GM12878 (cell line): ENCODE measurements around the gene NOC2L. TPM values are rescaled to one million over a fixed set of nuclear protein-coding genes. Genes with fewer than 3 reads are reported as not detected.

Source experiments
- ATAC-seq: fragments of 200-7000 bp; cut with Tn5 transposase; 3 replicates; pipeline ENCODE4 v1.9.1; 2020; ENCODE audit warnings: mild to moderate bottlenecking, moderate library complexity
- BruUV-seq: library from RNA; stranded (reverse); fragments of 400-500 nt; replicated peaks from 2 replicates; lab custom pipeline; 2021; lab: Mats Ljungman, UMichigan
- CTCF ChIA-PET: fragments of 300-600 bp; sonication (Branson Sonifier 250); formaldehyde crosslinking; extraction: SDS; loops from one replicate; lab custom pipeline; 2021; ENCODE audit warnings: inconsistent platforms; lab: Yijun Ruan, JAX
- POLR2A ChIA-PET: fragments of 350-600 bp; formaldehyde crosslinking; extraction: SDS; loops from one replicate; lab custom pipeline; 2021; ENCODE audit warnings: inconsistent platforms; lab: Charles Lee
- RAD21 ChIA-PET: fragments of 300-600 bp; sonication (Branson Sonifier 250); formaldehyde crosslinking; loops from one replicate; lab custom pipeline; 2023; ENCODE audit warnings: antibody characterized with exemption; ENCODE audit not compliant: unreplicated experiment; lab: Charles Lee
- SMC1A ChIA-PET: fragments of 300-600 bp; sonication (Branson Sonifier 250); formaldehyde crosslinking; loops from one replicate; lab custom pipeline; 2023; ENCODE audit not compliant: unreplicated experiment, uncharacterized antibody; lab: Charles Lee
- DNase-seq: peaks from one replicate; pipeline ENCODE4 v3.0.0-alpha.2; 2011; ENCODE audit warnings: low read depth, low spot score
- FAIRE-seq: peaks from 3 replicates; lab custom pipeline; 2011; peaks lifted over from hg19 to GRCh38; lab: Jason Lieb, UNC
- H2AFZ ChIP-seq: 2 replicates; pipeline ENCODE4 v1.6.0; 2011; ENCODE audit warnings: low read depth, low read length, control low read depth; ENCODE audit not compliant: control insufficient read depth
- H3K27ac ChIP-seq: 2 replicates; pipeline ENCODE4 v1.5.1; 2011; ENCODE audit warnings: control low read depth; ENCODE audit not compliant: control insufficient read depth, insufficient read depth
- H3K27me3 ChIP-seq, 2 experiments: replicated peaks in 1 of 2; 2 replicates each; pipeline versions ENCODE4 v1.6.0 to v1.6.1; 2011; ENCODE audit warnings: low read length in 1 of 2; ENCODE audit not compliant: control insufficient read depth in 2 of 2, insufficient read depth in 2 of 2
- H3K36me3 ChIP-seq, 2 experiments: 2 replicates each; pipeline ENCODE4 v1.5.1; 2011; ENCODE audit warnings: low read length in 1 of 2; ENCODE audit not compliant: control insufficient read depth in 2 of 2, insufficient read depth in 2 of 2
- H3K4me1 ChIP-seq: 2 replicates; pipeline ENCODE4 v1.6.1; 2011; ENCODE audit warnings: mild to moderate bottlenecking, low read length, moderate library complexity, mixed read lengths; ENCODE audit not compliant: control insufficient read depth, insufficient read depth
- H3K4me2 ChIP-seq: 2 replicates; pipeline ENCODE4 v1.6.0; 2011; ENCODE audit warnings: control low read depth; ENCODE audit not compliant: control insufficient read depth, insufficient read depth
- H3K4me3 ChIP-seq: fragments of 200-600 bp; sonication (generic); 2 replicates; pipeline ENCODE4 v1.5.1; 2016
- H3K79me2 ChIP-seq: 2 replicates; pipeline ENCODE4 v1.6.0; 2011; ENCODE audit warnings: low read length; ENCODE audit not compliant: control insufficient read depth, insufficient read depth
- H3K9ac ChIP-seq: 2 replicates; pipeline ENCODE4 v1.8.0; 2011; ENCODE audit warnings: low read length, control low read depth, mixed read lengths; ENCODE audit not compliant: control insufficient read depth, insufficient read depth
- H3K9me3 ChIP-seq: replicated peaks from 3 replicates; pipeline ENCODE4 v1.5.1; 2011; ENCODE audit warnings: mild to moderate bottlenecking, low read length; ENCODE audit not compliant: control insufficient read depth, insufficient read depth
- H4K20me1 ChIP-seq: 2 replicates; pipeline ENCODE4 v1.6.0; 2011; ENCODE audit not compliant: control insufficient read depth, insufficient read depth
- ASH2L ChIP-seq: fragments of 300-600, 200-600 bp; sonication (generic); IDR thresholded peaks from 2 replicates; pipeline ENCODE4 v1.6.1; 2017; ENCODE audit warnings: low read depth, mild to moderate bottlenecking, borderline replicate concordance
- ATF2 ChIP-seq: IDR thresholded peaks from 2 replicates; pipeline ENCODE4 v1.6.1; 2012; ENCODE audit warnings: low read length, inconsistent platforms
- ATF7 ChIP-seq: fragments of 450-650 bp; IDR thresholded peaks from 2 replicates; pipeline ENCODE4 v1.6.1; 2016; ENCODE audit warnings: low read depth, mild to moderate bottlenecking
- EZH2 ChIP-seq: IDR thresholded peaks from 2 replicates; pipeline ENCODE4 v1.6.1; 2012; ENCODE audit warnings: low read depth, mild to moderate bottlenecking, control low read depth, inconsistent platforms, low read length, borderline replicate concordance; ENCODE audit not compliant: control insufficient read depth
- HSF1 ChIP-seq: fragments of 150-350 bp; IDR thresholded peaks from 2 replicates; pipeline ENCODE4 v1.6.1; 2014; ENCODE audit warnings: mild to moderate bottlenecking, low read depth, low read length
- RELB ChIP-seq: fragments of 450-650 bp; IDR thresholded peaks from 2 replicates; pipeline ENCODE4 v1.6.1; 2017; ENCODE audit warnings: low read depth, mild to moderate bottlenecking, moderate library complexity
- ZNF592 ChIP-seq: fragments of 450-650 bp; IDR thresholded peaks from 2 replicates; pipeline ENCODE4 v1.6.1; 2017; ENCODE audit warnings: mild to moderate bottlenecking, moderate library complexity
- WGBS: methylation state at CpG from one replicate; pipeline ENCODE4 v1.1.6; 2016; ENCODE audit warnings: low lambda C conversion rate; ENCODE audit not compliant: insufficient replicate concordance, insufficient coverage; ENCODE audit errors: missing lambda C conversion rate; 5-methylcytosine and 5-hydroxymethylcytosine counted together
- in situ Hi-C: fragments of 300-500 bp; cut with MboI; formaldehyde crosslinking; loops from 9 replicates; pipeline ENCODE4 v1.14.3; 2018; ENCODE audit warnings: mixed read lengths
- intact Hi-C: fragments of 100-400 bp; cut with micrococcal nuclease; formaldehyde crosslinking; loops from one replicate; pipeline ENCODE4 v1.14.2; 2022; ENCODE audit not compliant: unreplicated experiment
- polyA plus RNA-seq, 11 experiments: library from polyadenylated mRNA; depleted of rRNA in 4 of 11; unstranded in 6 of 11; stranded (reverse) in 5 of 11; fragments of >200 nt; fragmentation: Nextera tagmentation in 4 of 11; fragmentation: Illumina TruSeq in 1 of 11; extraction: Ambion mirVana in 4 of 11; extraction: Trizol in 1 of 11; gene quantifications; 1 replicate in 1 of 11; 2 replicates in 10 of 11; pipeline versions ENCODE4 v1.2.1 to v1.2.3, GENCODE V29; 2011 to 2016; ENCODE audit warnings: inconsistent platforms in 2 of 11, missing spikeins in 2 of 11, low read depth in 1 of 11
- total RNA-seq, 4 experiments: library from RNA; depleted of rRNA in 3 of 4; stranded (reverse); fragments of >200 nt in 3 of 4; fragmentation: Illumina TruSeq in 1 of 4; extraction: Trizol in 1 of 4; gene quantifications; 2 replicates each; pipeline versions ENCODE4 v1.2.1 to v1.2.3, GENCODE V29; 2013 to 2021

NOC2L gene
- total and polyA plus RNA-seq, 10 of the 15 experiments (the other 5 are each of a cell fraction or from before 2014, with no cell fraction given) = 1.3 to 171 (median 64.3) TPM

GRCh38 chr1:981955-982558, 23.0 kb upstream of the NOC2L start, which contains the start of gene PERM1 (continued):
- no peak for TF ChIP-seq ASH2L
- TF ChIP-seq ATF2 = no peak
- no peak for TF ChIP-seq RELB

GRCh38 chr1:981491-981954, 22.5 kb upstream of the NOC2L start:
- in situ Hi-C loops = loop anchor here (5.0 kb wide), 1 partner anchor 81 kb away; no protein-coding TSS in a partner anchor
- BruUV-seq = no TSS peak

More at GRCh38 chr1:981491-981954, 22.5 kb upstream of the NOC2L start:
- Histone ChIP-seq H3K4me1 (no peaks in the 10 kb centered on the region), H4K20me1 (no peaks in the 10 kb centered on the region), H3K4me3 (no peak overlapping the region), H3K27me3 (no peaks in the 10 kb centered on the region), H3K36me3 (no peaks in the 10 kb centered on the region), H3K9ac (no peak overlapping the region), H2AFZ (no peak overlapping the region), H3K4me2 (no peak overlapping the region), H3K27ac (no peak overlapping the region), H3K9me3 (no peaks in the 10 kb centered on the region; the same call in 2 of the 3 replicates), H3K79me2 (no peaks in the 10 kb centered on the region)
- DNase-seq (no peak), FAIRE-seq (no peak), ATAC-seq (no peak)
- SMC1A ChIA-PET = interaction anchor here (0.7 to 2.2 kb wide), 4 partner anchors 11 to 228 kb away, joined by 3 to 5 read pairs (median 3); no protein-coding TSS in a partner anchor
- TF ChIP-seq ZNF592 (no peak), ATF7 (no peak), EZH2 (no peak), HSF1 (no peak)
- POLR2A ChIA-PET = interaction anchor here (0.8 kb wide), 2 partner anchors 15 to 32 kb away, joined by 3 read pairs; partner anchors contain the start of genes ISG15 and PLEKHN1
- CTCF ChIA-PET = interaction anchor here (1.6 to 8.0 kb wide), 5 partner anchors 11 to 82 kb away, joined by 4 to 56 read pairs (median 12); no protein-coding TSS in a partner anchor
- intact Hi-C loops = no loop called here
- RAD21 ChIA-PET = interaction anchor here (1.1 to 2.2 kb wide), 4 partner anchors 8 to 82 kb away, joined by 3 to 7 read pairs (median 5); partner anchors contain the start of gene ISG15
- WGBS = 47% methylated on average over 20 of the region's 21 CpGs
